NCI-H1417 treated with DMSO at 0.1 percent for 48 hours (cell line): ENCODE measurements around the gene SLC31A2.

Experiments used
- DNase-seq: peaks from one replicate; lab custom pipeline; 2025; lab: John Stamatoyannopoulos, UW

Gene SLC31A2

DNA sequence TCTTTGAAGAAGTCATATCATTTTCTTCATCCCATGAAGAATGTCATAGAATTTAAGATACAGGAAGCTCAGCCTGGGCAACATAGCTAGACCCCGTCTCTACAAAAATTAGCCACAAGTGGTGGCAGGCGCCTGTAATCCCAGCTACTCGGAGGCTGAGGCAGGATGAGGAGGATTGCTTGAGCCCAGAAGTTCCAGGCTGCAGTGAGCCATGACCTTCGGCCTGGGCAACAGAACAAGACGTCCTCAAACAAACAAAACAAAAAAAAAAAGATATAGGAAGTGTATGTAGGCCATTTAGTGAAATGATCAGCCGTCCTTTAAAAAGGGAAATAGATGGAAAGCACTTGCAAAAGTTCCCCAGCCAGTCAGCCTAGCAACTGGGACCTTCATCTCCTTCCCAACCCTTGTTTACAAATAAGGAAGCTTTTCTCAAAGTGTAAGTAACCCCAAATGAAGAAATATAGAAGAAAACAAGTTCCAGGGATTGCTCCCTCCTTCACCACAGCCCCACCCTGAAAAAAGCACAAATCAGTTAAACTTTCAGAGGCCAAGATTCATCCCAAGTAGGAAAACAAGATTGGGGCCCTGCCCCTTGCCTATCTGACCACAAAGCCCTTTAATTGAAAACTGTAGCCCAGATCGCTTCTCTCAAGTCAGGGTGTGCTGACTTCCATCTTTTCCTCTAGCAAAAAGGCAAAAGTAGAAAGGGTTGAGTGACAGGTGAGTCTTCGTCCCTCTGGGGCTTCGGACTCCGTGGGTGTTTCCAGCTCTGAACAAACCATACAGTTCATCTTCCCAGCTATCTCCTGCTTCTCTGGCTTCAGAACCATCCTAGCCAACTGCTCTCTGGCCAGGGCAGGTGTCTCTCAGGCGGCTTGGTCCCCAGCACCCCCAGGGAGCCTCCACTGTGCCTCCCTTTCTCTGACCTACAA, 1.2 kb downstream of the SLC31A2 start:
- DNase-seq, result no peak

DNA sequence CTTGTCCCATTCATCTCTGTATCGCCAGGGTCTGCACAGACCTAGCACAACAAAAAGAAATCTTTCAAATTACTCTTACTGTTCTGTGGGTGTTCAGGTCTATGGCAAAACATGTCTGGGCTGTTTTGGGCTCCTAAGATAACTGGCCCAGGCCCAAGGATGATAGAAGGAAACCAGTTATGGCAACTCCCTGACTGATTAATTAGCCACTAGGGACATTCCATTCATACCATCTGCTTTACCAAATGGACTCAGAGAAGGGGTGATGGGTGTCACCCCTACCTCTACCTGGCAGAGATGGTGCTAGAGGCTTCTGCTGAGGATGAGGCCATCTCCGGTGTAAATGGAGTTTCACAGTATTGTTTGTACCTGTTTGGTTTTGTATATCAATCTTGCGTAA, 1.9 kb downstream of the SLC31A2 start:
- no peak for DNase-seq

DNA sequence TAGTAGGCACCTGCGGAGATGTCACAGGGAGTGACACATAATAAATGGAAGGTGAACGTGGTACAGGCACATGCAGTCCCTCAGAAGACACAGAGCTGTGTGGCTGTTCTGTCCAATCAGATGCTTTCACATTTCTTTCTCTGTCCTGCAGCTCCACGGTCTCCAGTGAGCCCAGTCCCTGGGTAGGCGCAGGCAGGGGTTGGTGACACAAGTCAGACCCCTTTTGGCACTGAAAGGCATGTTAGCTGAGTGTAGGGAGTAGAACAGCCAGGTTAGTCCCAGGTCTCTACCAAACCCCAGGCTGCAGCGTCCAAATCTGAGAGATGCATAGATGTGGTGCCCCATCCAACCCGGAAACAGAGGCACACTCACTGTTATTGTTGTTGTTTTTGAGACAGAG, 2.8 kb downstream of the SLC31A2 start:
- DNase-seq, result peak; percentile 55

DNA sequence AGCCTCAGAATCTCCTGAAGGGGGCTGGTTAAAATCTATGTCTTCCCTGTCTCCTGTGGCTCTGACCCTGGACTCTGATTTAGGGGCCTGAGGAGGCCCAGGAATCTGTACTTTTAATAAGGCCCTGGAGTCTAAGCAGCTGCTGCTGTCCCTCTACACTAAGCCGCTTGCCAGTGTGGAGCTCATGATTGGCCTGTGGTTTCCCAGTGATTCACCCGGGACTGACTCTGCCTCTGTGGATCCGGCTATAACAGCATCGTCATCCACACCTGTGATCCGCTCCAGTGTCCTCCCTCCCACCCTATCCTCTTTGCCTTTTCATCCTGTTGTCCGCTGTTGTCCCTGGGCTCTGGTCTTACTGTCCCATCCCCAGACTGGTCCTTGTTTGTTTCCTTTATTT, 3.7 kb downstream of the SLC31A2 start:
- no peak for DNase-seq

DNA sequence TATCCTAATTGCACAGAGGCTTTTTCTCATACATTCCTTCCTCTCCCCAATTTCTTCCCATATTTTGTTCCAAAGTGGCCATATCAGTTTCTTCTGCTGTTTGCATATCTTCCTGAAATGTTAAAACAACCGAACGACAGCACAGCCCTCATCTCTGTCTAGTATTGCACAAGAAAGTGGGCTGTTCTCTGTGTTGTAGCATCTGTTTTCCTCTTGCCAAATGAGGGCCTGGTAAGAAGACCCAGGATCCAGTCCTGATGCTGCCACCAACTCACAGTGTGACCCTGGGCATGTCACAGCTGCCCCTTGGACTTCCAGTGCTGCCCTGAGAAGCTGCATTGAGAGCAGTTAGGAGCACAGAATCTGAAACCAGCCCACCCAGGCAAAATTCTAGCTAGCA, 4.1 kb downstream of the SLC31A2 start:
- DNase-seq, result no peak

DNA sequence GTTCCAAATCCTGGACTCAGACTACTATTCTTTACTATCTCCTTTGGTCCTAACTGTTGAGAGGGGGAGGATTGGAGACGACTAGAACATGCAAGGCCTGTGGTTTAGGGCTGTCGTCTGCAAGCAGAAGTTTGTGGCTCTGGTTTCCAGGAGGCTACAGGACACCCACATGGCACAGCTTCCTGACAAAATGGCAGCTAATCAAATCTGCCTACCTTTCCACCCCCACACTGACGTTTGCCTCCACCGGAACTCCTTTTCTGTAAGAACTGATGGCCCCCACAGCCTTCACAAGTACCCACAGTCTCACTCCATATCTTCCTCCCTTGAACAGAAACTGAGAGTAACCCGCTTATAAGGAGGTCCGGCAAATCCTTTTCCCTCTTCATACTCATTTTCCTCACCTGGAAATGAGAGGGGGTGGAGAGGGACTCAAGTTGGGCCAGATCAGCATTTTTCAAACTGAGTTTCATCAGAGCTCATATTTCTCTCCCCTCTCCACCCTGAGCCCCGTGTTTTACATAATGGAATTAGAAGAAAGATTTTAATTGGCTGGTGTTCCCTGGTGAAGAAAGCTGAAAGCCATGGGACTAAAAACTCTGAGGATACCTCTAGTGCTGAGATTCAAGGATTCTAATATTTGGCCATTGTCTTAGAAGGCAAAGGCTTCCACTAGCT, 5.2 kb downstream of the SLC31A2 start:
- DNase-seq, result no peak

DNA sequence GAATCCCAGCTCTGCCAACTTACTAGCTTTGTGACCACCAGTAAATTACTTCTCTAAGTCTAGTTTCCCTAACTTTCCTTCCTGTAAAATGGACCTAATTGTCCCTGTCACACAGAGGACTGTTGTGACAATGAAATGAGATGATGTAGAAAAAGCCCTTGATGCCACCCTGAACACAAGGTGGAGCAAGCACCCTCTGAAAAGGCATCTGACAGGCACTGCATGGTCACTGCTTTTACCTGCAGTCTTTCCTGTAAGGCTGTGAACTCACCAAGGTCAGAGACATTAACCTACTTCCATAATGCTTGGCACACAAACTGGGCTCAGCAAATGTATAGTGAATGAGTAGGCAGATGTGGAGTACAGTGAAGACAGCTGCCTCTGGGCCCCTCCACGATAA, 6.1 kb downstream of the SLC31A2 start:
- DNase-seq, result no peak

DNA sequence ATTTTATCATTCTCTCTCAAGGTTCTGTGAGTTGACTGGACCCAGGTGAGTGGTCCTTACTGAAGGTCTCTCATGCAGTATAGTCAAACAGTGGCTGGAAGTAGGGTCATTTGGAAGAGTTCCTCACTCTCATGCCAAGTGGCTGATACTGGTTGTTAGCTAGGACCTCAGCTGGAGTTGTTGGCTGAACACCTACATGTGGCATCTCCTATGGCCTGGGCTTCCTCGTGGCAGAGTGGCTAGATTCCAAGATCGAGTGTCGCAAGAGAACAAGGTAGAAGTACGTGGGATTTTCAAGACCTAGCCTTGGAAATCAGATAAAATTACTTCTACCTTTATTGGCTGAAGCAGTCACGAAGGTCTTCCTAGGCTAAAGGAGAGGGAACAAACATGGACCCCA, 7.6 kb downstream of the SLC31A2 start:
- DNase-seq, result no peak

DNA sequence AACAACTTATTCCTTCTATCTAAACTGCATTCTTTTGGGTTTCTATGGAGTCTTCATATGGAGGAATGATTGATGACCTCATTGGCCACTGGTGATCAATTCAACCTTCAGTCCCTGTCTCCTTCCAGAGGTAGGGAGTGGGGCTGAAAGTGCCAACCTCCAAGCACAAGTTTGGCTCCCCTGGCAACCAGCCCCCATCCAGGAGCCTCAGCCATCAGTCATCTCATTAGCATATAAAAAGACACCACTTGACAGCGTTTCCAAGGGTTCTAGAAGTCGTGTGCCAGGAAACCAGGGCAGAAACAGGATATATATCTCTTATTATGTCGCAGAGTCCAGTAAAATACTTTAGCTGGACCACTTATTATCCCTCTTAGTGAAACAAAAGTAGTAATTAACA, 9.8 kb downstream of the SLC31A2 start:
- no peak for DNase-seq

DNA sequence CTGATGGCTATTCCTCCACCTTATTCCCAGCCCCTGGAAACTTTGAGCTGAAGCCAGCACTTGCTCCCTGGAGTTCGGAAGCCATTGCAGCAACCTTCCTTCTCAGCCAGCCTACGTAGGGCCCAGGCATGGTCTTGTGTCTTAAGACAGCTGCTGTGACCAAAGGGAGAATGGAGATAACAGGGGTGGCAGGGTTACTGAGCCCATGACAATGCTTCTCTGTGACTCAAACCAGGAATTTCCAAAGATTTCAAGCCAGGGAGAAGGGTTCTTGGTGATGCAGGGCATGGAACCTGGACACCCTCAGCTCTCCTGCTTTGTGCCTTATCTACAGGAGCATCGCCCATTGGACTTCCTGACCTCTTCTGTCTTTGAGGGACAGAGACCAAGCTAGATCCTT, 12.2 kb downstream of the SLC31A2 start:
- DNase-seq, result no peak

DNA sequence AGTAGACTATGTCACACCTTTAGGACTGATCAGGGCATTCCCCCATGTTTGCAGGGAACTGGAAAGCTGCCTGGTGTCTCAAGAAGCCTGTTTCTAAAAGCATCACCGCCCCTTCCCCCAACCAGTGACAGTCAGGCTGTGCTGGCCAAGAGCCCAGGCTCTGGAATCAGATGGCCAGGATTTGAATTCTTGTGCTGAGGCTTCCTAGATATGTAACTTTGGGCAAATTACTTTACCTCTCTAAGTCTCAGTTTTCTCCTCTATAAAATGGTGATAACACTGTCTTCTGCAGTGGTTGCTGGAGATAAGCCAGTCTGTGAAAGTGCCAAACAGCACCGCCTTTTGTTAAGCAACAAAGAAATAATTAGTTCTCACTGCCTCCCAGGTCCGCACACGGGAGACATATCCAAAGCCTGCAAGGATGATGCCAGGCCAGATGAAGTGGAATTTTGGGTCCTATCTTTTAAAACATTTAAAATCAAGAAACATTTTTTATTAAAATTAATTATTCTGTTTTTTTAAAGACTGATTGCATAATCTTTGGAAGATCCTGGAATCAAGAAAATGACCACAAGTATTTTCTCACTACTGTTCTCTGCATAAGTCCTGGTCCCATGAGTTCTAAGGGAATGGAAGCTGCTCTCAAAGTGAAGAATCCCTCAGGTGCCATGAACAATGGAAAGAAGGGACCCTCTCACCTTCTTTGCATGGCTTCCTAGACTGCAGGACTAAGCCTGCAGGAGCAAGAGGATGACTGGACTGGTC, 13.9 kb downstream of the SLC31A2 start:
- DNase-seq, result no peak

DNA sequence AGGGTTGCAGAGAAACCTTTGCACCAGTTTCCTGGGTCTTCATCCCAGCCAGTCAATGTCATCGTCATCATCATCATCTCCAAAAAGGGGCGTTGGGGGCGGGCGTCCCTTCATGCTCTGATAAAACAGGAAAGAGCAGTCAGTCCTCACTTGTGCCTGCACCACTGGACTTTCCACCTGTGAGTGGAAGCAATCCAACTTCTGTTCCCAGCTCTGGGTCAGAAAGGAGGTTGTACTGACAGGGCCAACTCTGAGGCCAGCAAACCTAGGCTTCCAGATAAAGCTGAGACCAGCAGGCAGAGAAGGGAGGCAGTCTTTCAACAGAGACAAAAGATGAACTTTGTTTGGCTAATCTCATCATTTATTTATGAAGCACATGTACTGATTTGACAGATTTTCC, 15.2 kb downstream of the SLC31A2 start:
- DNase-seq, result no peak

DNA sequence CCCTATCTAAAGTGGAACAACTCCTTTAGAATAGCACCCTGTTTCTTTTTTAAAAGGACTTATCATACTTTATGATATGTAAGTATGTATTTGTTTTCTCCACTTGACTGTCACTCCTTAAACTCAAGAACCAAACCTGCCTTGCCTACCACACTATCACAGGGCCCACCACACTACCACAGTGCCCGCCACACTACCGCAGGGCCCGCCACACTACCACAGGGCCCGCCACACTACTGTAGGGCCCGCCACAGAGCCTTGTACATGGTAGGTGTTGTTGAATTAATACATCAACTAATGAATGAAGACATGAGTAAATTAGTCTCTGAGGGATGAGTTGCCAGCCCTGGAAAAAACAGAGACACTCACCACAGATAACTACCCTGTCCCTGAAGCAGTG, 18.0 kb downstream of the SLC31A2 start:
- DNase-seq, result no peak

DNA sequence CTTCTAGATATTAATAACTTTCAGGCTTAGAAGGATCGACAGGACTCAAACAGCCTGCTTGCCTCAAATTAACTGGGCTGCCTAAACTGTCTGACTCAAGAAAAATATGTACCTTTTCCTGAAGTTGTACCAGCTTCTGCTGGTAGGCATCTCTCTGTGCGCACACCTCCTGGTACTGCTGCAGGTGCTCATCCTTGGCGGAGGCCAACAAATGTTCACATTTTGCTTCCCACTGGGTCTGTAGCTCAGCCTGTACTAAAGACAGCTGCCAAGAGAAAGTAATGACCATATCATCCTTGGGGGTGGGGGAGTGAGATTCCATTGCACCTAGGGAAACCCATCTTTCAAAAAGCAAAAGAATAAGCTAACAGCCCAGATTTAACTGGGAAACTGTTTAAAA, 22.5 kb downstream of the SLC31A2 start:
- no peak for DNase-seq

DNA sequence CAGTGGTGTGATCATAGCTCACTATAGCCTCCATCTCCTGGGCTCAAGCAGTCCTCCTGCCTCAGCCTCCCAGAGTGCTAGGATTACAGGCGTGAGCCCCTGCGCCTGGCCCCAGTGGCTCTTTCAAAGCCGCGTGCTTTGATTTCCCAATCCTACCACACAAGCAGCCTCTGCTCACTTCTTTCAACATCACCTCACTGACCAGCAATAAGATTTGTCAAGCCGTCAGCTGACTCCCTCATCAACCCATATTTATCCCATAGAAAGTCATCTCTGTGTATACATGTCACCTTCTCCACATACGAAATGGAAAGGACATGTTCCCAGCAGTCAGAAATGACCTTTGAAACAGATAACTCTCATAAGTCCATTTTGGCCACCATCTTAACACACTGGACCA, 26.0 kb downstream of the SLC31A2 start:
- DNase-seq, result no peak

DNA sequence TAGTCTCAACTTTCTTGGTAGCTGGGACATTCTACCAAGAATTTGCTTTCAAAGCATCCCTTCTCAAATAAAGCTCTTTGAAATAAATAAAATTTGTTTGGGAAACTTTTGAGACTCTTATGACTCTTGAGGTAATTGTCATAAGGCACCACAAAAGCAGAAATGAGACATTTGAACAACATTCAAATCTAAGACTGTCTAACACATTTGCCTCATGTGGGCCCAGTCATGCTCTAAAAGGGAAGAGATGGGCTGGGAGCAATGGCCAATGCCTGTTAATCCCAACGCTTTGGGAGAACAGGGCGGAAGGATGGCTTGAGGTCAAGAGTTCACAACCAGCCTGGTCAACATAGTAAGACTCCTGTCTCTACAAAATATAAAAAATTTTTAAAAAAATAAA, 26.4 kb downstream of the SLC31A2 start:
- DNase-seq, result no peak

DNA sequence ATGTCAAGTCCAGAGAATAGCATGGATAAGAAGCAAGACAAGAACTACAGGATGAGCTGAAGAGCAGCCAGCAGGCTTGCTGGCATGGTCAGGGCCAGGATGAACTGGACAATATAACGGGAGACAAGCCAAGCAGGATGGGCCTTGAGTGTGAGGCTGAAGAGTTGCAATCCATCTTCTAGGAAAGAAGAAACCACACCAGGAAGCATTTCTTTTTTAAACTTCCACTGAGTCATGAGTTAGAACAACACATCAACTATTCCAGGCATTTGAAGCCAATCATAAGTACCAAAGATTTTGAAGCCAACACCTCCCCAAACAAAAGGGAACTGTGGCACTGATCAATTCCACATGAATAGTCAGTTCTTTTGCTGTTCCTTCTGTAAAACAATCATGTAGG, 27.3 kb downstream of the SLC31A2 start:
- no peak for DNase-seq

DNA sequence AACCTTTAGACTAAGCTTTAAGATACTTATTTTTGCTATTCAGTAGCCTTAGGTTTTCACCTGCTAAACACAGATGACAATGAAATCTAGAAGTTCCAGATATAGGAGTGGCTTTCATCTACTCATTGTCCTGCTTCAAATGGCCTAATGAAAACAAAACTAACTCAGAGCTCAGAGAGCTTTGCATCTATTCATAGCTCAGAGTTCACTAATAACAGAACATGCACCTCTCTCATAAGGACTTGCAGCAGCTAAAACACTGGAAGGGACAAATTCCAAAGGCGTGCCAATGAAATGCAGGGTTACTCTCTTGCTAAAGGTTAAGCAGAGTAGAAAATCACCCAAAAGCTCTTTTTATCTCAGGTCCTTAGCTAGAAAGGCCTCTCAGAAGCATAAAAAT, 29.0 kb downstream of the SLC31A2 start:
- DNase-seq, result no peak

DNA sequence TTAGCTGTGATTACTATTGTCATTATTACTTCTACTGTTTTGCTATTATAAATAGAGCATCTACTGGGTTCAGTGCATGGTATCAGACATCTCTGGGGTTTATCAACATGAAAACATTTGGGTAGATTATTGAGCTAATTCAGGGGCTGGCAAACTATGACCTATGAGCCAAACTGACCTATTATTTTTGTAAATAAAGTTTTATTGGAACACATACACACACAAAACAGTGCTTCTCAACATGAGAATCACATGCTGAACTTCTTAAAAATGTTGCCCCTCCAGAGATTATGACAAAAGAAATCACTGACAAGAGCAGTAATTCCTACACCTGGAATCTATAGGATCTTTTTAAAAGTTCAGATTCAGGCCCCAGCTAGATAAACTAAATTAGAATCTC, 30.4 kb downstream of the SLC31A2 start:
- no peak for DNase-seq

DNA sequence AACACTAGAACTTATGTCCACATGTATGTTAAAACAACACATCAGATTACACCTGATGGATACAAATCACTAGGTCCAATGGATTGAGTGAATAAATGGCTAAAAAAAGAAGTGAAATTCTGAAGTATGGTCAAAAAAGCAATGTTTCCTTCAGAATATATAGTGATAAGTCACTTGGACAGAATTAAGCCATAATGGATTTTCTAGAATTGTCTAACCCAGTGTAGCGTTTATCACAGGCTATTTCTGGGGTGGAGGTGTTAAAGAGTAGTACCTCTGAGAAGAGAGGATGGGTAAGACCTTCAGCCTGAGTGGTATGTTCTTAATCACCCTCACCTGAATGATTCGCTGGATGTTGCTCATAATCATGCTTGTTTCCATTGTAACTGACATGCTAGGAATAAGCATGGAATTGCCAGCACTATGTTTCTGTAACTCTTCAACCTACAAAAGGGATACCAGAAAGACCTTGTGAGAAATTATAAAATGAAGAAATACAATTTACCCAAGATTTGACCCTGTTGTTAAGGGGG, 33.2 kb downstream of the SLC31A2 start:
- no peak for DNase-seq

DNA sequence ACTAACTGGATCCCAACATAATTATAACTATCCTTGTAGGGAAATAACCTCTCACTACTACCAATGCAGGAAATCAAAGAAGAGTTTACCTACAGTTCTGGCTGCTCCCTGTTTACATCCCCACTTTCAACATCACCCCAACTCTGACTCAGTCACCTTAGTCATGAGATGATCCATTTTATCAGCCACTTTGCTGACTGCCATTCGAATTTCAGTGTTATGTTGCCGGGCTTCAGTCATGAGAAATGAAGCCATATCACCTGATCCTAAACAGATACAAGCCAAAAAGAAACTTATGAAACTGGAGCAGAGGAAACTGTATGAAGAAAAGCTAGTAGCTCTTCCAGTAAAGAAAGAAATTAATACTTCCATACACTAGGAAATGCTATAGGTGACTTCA, 33.7 kb downstream of the SLC31A2 start:
- DNase-seq, result no peak

DNA sequence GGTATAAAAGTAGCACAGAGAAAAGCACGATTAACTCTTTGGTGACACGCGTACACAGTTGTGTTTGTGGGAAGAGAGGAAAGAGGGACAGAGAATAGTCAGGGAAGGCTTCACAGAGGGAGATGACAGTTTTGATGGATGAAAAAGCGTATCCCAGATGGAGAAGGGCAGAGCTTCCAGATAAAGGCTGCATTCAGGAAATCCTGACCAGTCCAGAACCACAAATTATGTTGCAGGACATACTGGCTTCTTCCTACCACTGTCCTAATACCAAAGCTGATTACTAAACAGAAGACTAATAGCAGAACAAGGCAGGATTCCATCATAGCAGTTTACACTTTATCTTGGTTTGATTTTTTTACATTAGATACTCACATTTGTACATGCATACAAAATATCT, 34.5 kb downstream of the SLC31A2 start:
- DNase-seq, result no peak
